H1 (cell line): ENCODE data around the gene HSPBAP1. TPM values are rescaled to one million over a fixed set of nuclear protein-coding genes. Genes with fewer than 3 reads are reported as not detected.

Source experiments
- CTCF ChIA-PET: fragments of 300-600 bp; sonication (Branson Sonifier 250); formaldehyde crosslinking; loops from one replicate; lab custom pipeline; 2021; ENCODE audit not compliant: partially characterized antibody; lab: Charles Lee
- POLR2A ChIA-PET: fragments of 300-600 bp; sonication (Branson Sonifier 250); formaldehyde crosslinking; loops from one replicate; lab custom pipeline; 2021; ENCODE audit warnings: inconsistent platforms; ENCODE audit not compliant: partially characterized antibody; lab: Charles Lee
- DNase-seq, 2 experiments: peaks; one replicate each; pipeline versions ENCODE4 v3.0.0 to v3.0.0-alpha.2; 2010 to 2022; ENCODE audit warnings: low spot score in 2 of 2, low read depth in 1 of 2, mixed read lengths in 1 of 2
- FAIRE-seq: peaks from 2 replicates; lab custom pipeline; 2011; peaks lifted over from hg19 to GRCh38; lab: Jason Lieb, UNC
- H2AFZ ChIP-seq: 2 replicates; pipeline ENCODE4 v1.8.1; 2012; ENCODE audit warnings: low read length, inconsistent platforms
- H2AK5ac ChIP-seq: 2 replicates; pipeline ENCODE4 v1.6.1; 2013; ENCODE audit warnings: low read depth, low read length
- H2BK120ac ChIP-seq: replicated peaks from 2 replicates; pipeline ENCODE3; 2013; ENCODE audit warnings: low read depth, low read length, inconsistent platforms
- H2BK12ac ChIP-seq: 2 replicates; pipeline ENCODE4 v1.6.1; 2013; ENCODE audit warnings: low read depth, low read length
- H2BK15ac ChIP-seq: 2 replicates; pipeline ENCODE4 v1.6.1; 2013; ENCODE audit warnings: low read length
- H2BK20ac ChIP-seq: 2 replicates; pipeline ENCODE4 v1.6.1; 2013; ENCODE audit warnings: low read length
- H2BK5ac ChIP-seq: 2 replicates; pipeline ENCODE4 v1.6.1; 2013; ENCODE audit warnings: low read depth, low read length
- H3K14ac ChIP-seq: 2 replicates; pipeline ENCODE4 v1.6.1; 2013; ENCODE audit warnings: inconsistent platforms; ENCODE audit not compliant: insufficient read length
- H3K18ac ChIP-seq: 2 replicates; pipeline ENCODE4 v1.6.1; 2013; ENCODE audit warnings: low read length; ENCODE audit errors: extremely low read depth
- H3K23ac ChIP-seq: 2 replicates; pipeline ENCODE4 v1.6.1; 2013; ENCODE audit warnings: inconsistent platforms; ENCODE audit not compliant: insufficient read length
- H3K23me2 ChIP-seq: 2 replicates; pipeline ENCODE4 v1.6.1; 2013; ENCODE audit warnings: low read depth, low read length
- H3K27ac ChIP-seq: 2 replicates; pipeline ENCODE4 v1.6.1; 2011; ENCODE audit warnings: low read depth, low read length, inconsistent platforms
- H3K27me3 ChIP-seq, 4 experiments: replicated peaks in 1 of 4; 1 replicate in 1 of 4; 2 replicates in 3 of 4; pipeline versions ENCODE4 v1.6.1 to v1.8.1; 2011 to 2013; ENCODE audit warnings: low read length in 3 of 4, mild to moderate bottlenecking in 3 of 4, inconsistent platforms in 2 of 4, mixed read lengths in 2 of 4, moderate library complexity in 1 of 4; ENCODE audit not compliant: control insufficient read depth in 3 of 4, insufficient read depth in 3 of 4; ENCODE audit errors: extremely low read depth in 1 of 4
- H3K36me3 ChIP-seq, 4 experiments: 2 replicates each; pipeline versions ENCODE4 v1.6.1 to v1.8.1; 2011 to 2013; ENCODE audit warnings: mild to moderate bottlenecking in 4 of 4, low read length in 3 of 4, moderate library complexity in 2 of 4, control low read depth in 1 of 4, inconsistent platforms in 1 of 4; ENCODE audit not compliant: insufficient read depth in 4 of 4, control insufficient read depth in 2 of 4
- H3K4ac ChIP-seq: replicated peaks from 2 replicates; pipeline ENCODE3; 2013; ENCODE audit warnings: low read length, low read depth, mixed read lengths, inconsistent platforms; ENCODE audit not compliant: insufficient read length
- H3K4me1 ChIP-seq, 4 experiments: replicated peaks in 1 of 4; 1 replicate in 1 of 4; 2 replicates in 3 of 4; pipeline versions ENCODE4 v1.6.1 to v1.8.1; 2011 to 2013; ENCODE audit warnings: low read length in 3 of 4, inconsistent platforms in 2 of 4, mixed read lengths in 1 of 4; ENCODE audit not compliant: insufficient read depth in 4 of 4, control insufficient read depth in 3 of 4
- H3K4me2 ChIP-seq, 2 experiments: 2 replicates each; pipeline versions ENCODE4 v1.6.1 to v1.8.1; 2011 to 2013; ENCODE audit warnings: low read depth in 2 of 2, low read length in 2 of 2, control low read depth in 1 of 2, inconsistent platforms in 1 of 2, mild to moderate bottlenecking in 1 of 2; ENCODE audit not compliant: insufficient read depth in 1 of 2
- H3K4me3 ChIP-seq, 4 experiments: fragments of 200-600, 300-600 bp in 1 of 4; sonication (generic), shearing (Covaris generic), sonication (Bioruptor Twin) in 1 of 4; 2 replicates each; pipeline versions ENCODE4 v1.5.1 to v1.8.1; 2011 to 2016; ENCODE audit warnings: low read length in 4 of 4, low read depth in 3 of 4, control low read depth in 2 of 4, inconsistent platforms in 2 of 4, mild to moderate bottlenecking in 2 of 4, mixed read lengths in 1 of 4, moderate library complexity in 1 of 4; ENCODE audit not compliant: insufficient read depth in 2 of 4; ENCODE audit errors: extremely low read depth in 1 of 4
- H3K56ac ChIP-seq: replicated peaks from 2 replicates; pipeline ENCODE3; 2013; ENCODE audit warnings: low read depth, mild to moderate bottlenecking, mixed read lengths, low read length, inconsistent platforms; ENCODE audit not compliant: insufficient read length
- H3K79me1 ChIP-seq: 2 replicates; pipeline ENCODE4 v1.6.1; 2013; ENCODE audit warnings: low read depth, low read length, control low read depth
- H3K79me2 ChIP-seq, 2 experiments: 2 replicates each; pipeline versions ENCODE4 v1.6.1 to v1.8.1; 2012 to 2013; ENCODE audit warnings: low read length in 2 of 2, mild to moderate bottlenecking in 2 of 2, inconsistent platforms in 1 of 2; ENCODE audit not compliant: insufficient read depth in 2 of 2, control insufficient read depth in 1 of 2
- H3K9ac ChIP-seq, 4 experiments: replicated peaks in 1 of 4; 1 replicate in 1 of 4; 2 replicates in 3 of 4; pipeline versions ENCODE4 v1.6.1 to v1.8.1; 2011 to 2013; ENCODE audit warnings: low read depth in 3 of 4, low read length in 3 of 4, control low read depth in 2 of 4, mild to moderate bottlenecking in 2 of 4, moderate library complexity in 2 of 4, inconsistent platforms in 1 of 4; ENCODE audit errors: extremely low read depth in 1 of 4
- H3K9me3 ChIP-seq, 2 experiments: 2 replicates each; pipeline versions ENCODE4 v1.6.1 to v1.8.1; 2012 to 2013; ENCODE audit warnings: mild to moderate bottlenecking in 2 of 2, moderate library complexity in 2 of 2, control low read depth in 1 of 2, inconsistent platforms in 1 of 2, low read depth in 1 of 2, low read length in 1 of 2, mixed read lengths in 1 of 2; ENCODE audit not compliant: insufficient read depth in 2 of 2
- H4K20me1 ChIP-seq, 2 experiments: replicated peaks in 1 of 2; 2 replicates each; pipeline versions ENCODE3 to v1.8.1; 2011 to 2013; ENCODE audit warnings: inconsistent platforms in 2 of 2, low read length in 2 of 2, mild to moderate bottlenecking in 1 of 2; ENCODE audit not compliant: insufficient read depth in 2 of 2, control insufficient read depth in 1 of 2
- H4K5ac ChIP-seq: 2 replicates; pipeline ENCODE4 v1.6.1; 2013; ENCODE audit warnings: low read length, low read depth, mixed read lengths, inconsistent platforms; ENCODE audit not compliant: insufficient read length
- H4K8ac ChIP-seq: 2 replicates; pipeline ENCODE4 v1.8.0; 2013; ENCODE audit warnings: mild to moderate bottlenecking, moderate library complexity, low read length, inconsistent platforms; ENCODE audit not compliant: insufficient read depth; ENCODE audit errors: extremely low read depth
- H4K91ac ChIP-seq: replicated peaks from 2 replicates; pipeline ENCODE3; 2013; ENCODE audit warnings: low read length, mixed read lengths, inconsistent platforms; ENCODE audit not compliant: insufficient read length
- EP300 ChIP-seq, 2 experiments: IDR thresholded peaks; 1 replicate in 1 of 2; 2 replicates in 1 of 2; pipeline ENCODE4 v1.6.1; 2011 to 2012; ENCODE audit warnings: low read depth in 2 of 2, low read length in 2 of 2, mild to moderate bottlenecking in 2 of 2, borderline replicate concordance in 1 of 2, inconsistent platforms in 1 of 2, moderate library complexity in 1 of 2
- SIN3A ChIP-seq, 2 experiments: IDR thresholded peaks in 1 of 2; conservative IDR thresholded peaks in 1 of 2; 2 replicates each; pipeline ENCODE4 v1.6.1; 2011 to 2012; ENCODE audit warnings: low read length in 2 of 2, improper control_type of control experiment in 1 of 2, low read depth in 1 of 2, mild to moderate bottlenecking in 1 of 2
- TEAD4 ChIP-seq: IDR thresholded peaks from 2 replicates; pipeline ENCODE4 v1.6.1; 2012; ENCODE audit warnings: low read depth, low read length, inconsistent platforms, mixed read lengths
- WGBS, 2 experiments: shearing (Covaris generic) in 1 of 2; methylation state at CpG; one replicate each; pipeline versions ENCODE4 v1.1.6 to v1.1.7; 2013 to 2015; ENCODE audit warnings: low lambda C conversion rate in 2 of 2, mixed read lengths in 2 of 2, inconsistent platforms in 1 of 2, low coverage in 1 of 2, missing lambda C conversion rate in 1 of 2; ENCODE audit not compliant: insufficient replicate concordance in 2 of 2, insufficient coverage in 1 of 2, insufficient read length in 1 of 2; ENCODE audit errors: extremely low coverage in 1 of 2, missing lambda C conversion rate in 1 of 2; 5-methylcytosine and 5-hydroxymethylcytosine counted together
- polyA plus RNA-seq, 7 experiments: library from polyadenylated mRNA; depleted of rRNA in 3 of 7; stranded (reverse) in 5 of 7; unstranded in 2 of 7; fragments of >200 nt in 5 of 7; fragments of 200-250 nt in 2 of 7; gene quantifications; 1 replicate in 5 of 7; 2 replicates in 1 of 7; 4 replicates in 1 of 7; pipeline versions ENCODE4 v1.2.1 to v1.2.3, GENCODE V29; 2011 to 2013; ENCODE audit warnings: missing spikeins in 2 of 7, mixed read lengths in 2 of 7
- total RNA-seq: library from RNA; stranded (reverse); fragmentation: NEBNext Ultra II Directional; extraction: Animal tissue kit (Norgen Biotek cat#: 25700); gene quantifications from 2 replicates; pipeline ENCODE4 v1.2.1, GENCODE V29; 2021
- TF ChIP-seq, protein P1 (sequence below): IDR thresholded peaks from 2 replicates; pipeline ENCODE4 v1.6.1; 2012; ENCODE audit warnings: inconsistent platforms

HSPBAP1 gene
- total and polyA plus RNA-seq, 2 of the 8 experiments (the other 6 are each of a cell fraction or from before 2014, with no cell fraction given): 7.5 to 8.3 TPM

DNA sequence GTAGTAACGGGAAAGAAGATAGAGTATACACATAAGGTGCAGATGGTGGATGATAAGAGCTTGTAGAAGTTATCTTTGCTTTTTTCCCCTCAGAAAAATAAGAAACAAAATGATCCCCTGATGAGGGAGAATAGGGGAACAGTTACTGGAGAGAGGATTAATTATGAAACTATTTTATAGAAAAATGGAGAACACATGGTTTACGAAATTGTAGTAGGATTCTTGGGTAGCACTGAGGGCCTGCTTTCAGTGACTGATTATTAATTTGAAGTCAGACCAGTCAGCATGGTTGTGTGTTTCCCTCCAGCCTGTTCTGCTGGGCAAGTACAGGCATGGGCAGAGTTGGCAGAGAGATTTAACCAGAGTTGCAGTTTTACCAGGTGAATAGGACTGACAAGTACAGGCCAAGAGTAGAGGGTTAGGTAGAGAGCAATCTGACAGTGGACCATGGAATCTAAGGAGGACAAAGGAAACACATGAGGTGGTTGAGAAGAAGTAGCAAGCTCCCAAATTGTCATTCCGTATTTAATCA lies 7.1 kb upstream of the HSPBAP1 start:
- Histone ChIP-seq H3K27ac (no peak overlapping the region), H4K91ac (no peak overlapping the region), H2BK5ac (no peak overlapping the region), H3K18ac (no peak overlapping the region), H3K56ac (no peak overlapping the region), H3K36me3 (no peaks in the 10 kb centered on the region), H4K8ac (no peak overlapping the region), H2BK15ac (no peak overlapping the region), H3K79me2 (0 out of 4 replicates have a peak, but pooled peaks cover 0 to 3% of the 10 kb centered on the region in 2 experiments), H4K20me1 (no peaks in the 10 kb centered on the region), H3K9ac (no peak overlapping the region), H3K23ac (no peak overlapping the region), H2AK5ac (no peak overlapping the region), H3K9me3 (no peaks in the 10 kb centered on the region), H3K23me2 (no peaks in the 10 kb centered on the region), H2BK12ac (no peak overlapping the region), H2BK20ac (no peak overlapping the region), H2AFZ (no peak overlapping the region), H2BK120ac (no peak overlapping the region), H3K4me3 (no peak overlapping the region), H3K27me3 (peaks cover 0 to 7% (median 3%) of the 10 kb centered on the region in 4 experiments; a peak in 3 of 7 replicates), H3K4me1 (peaks cover 0 to 3% (median 0%) of the 10 kb centered on the region in 4 experiments; a peak in 1 of 7 replicates), H3K14ac (no peak overlapping the region), H3K79me1 (no peaks in the 10 kb centered on the region), H4K5ac (no peak overlapping the region), H3K4ac (no peak overlapping the region), H3K4me2 (no peak overlapping the region)
- FAIRE-seq (no peak), DNase-seq (no peak)
- ChIA-PET CTCF (no interaction called here), POLR2A (interaction anchor here (1.8 kb wide), 1 partner anchor 10 kb away, joined by 6 read pairs; no protein-coding TSS in a partner anchor)
- 86% methylated on average over 3 of the region's 3 CpGs; no CpG with 5 or more reads in 1 of the 2 experiments for WGBS, 2 experiments
- TF ChIP-seq SIN3A (conservative IDR thresholded peaks at IDR 0.05 in 1 of 2, IDR thresholded peaks at IDR 0.05 in 1 of 2; ENCODE audit: low read depth in 1 of 2, low read length in 2 of 2): no peak
- no peak for TF ChIP-seq TEAD4
- TF ChIP-seq, protein P1, sequence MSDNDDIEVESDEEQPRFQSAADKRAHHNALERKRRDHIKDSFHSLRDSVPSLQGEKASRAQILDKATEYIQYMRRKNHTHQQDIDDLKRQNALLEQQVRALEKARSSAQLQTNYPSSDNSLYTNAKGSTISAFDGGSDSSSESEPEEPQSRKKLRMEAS: no peak
- no peak for TF ChIP-seq EP300 (IDR thresholded peaks at IDR 0.05; ENCODE audit: borderline replicate concordance in 1 of 2, low read depth in 2 of 2, low read length in 2 of 2)
